ENCODE measurements around the gene RFX3.

The RFX3 gene

DNA sequence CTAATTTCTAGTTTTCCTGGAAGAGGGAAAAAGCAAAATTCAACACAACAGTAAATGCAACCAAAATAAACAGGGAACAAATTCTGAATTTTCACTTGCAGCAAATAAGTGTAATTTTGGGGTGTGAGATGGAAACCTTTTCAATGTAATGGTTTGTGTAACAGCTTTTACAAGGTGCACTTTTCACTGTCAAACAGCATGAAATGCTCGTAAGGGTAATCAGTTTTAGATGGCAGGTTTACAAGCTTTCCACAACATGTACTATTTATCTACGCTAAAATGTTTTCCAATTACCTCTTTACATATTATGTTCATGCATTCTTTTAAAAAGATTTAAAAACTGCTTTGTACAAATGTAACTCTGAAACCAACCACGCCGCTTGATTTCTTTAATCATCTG is 115.3 kb downstream of the RFX3 start:
- TF ChIP-seq, protein P1, sequence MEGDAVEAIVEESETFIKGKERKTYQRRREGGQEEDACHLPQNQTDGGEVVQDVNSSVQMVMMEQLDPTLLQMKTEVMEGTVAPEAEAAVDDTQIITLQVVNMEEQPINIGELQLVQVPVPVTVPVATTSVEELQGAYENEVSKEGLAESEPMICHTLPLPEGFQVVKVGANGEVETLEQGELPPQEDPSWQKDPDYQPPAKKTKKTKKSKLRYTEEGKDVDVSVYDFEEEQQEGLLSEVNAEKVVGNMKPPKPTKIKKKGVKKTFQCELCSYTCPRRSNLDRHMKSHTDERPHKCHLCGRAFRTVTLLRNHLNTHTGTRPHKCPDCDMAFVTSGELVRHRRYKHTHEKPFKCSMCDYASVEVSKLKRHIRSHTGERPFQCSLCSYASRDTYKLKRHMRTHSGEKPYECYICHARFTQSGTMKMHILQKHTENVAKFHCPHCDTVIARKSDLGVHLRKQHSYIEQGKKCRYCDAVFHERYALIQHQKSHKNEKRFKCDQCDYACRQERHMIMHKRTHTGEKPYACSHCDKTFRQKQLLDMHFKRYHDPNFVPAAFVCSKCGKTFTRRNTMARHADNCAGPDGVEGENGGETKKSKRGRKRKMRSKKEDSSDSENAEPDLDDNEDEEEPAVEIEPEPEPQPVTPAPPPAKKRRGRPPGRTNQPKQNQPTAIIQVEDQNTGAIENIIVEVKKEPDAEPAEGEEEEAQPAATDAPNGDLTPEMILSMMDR (IDR thresholded peaks at IDR 0.05; ENCODE audit: control insufficient read depth, insufficient read depth, low read depth, low read length, missing control alignments): no peak
- no peak overlapping the region for H3K4me3 ChIP-seq (ENCODE audit: control insufficient read depth, low read depth, low read length)
- DNase-seq (ENCODE audit: low read depth): no peak

GRCh38 chr9:3409453-3409852 is 116.3 kb downstream of the RFX3 start:
- DNase-seq (ENCODE audit: low read depth): no peak
- TF ChIP-seq, protein P1 (IDR thresholded peaks at IDR 0.05; ENCODE audit: control insufficient read depth, insufficient read depth, low read depth, low read length, missing control alignments): no peak
- no peak overlapping the region for H3K4me3 ChIP-seq (ENCODE audit: control insufficient read depth, low read depth, low read length)

- no peak for DNase-seq (ENCODE audit: low read depth)
- TF ChIP-seq, protein P1 (IDR thresholded peaks at IDR 0.05; ENCODE audit: control insufficient read depth, insufficient read depth, low read depth, low read length, missing control alignments): no peak
- H3K4me3 ChIP-seq (ENCODE audit: control insufficient read depth, low read depth, low read length): no peak overlapping the region
Observed at GRCh38 chr9:3403315-3403714, 122.5 kb downstream of the RFX3 start.

GRCh38 chr9:3401221-3401954 is 124.4 kb downstream of the RFX3 start:
- no peak for DNase-seq (ENCODE audit: low read depth)
- H3K4me3 ChIP-seq (ENCODE audit: control insufficient read depth, low read depth, low read length): no peak overlapping the region
- TF ChIP-seq, protein P1 (IDR thresholded peaks at IDR 0.05; ENCODE audit: control insufficient read depth, insufficient read depth, low read depth, low read length, missing control alignments): no peak

GRCh38 chr9:3398232-3398648 is 127.6 kb downstream of the RFX3 start:
- DNase-seq (ENCODE audit: low read depth): no peak
- H3K4me3 ChIP-seq (ENCODE audit: control insufficient read depth, low read depth, low read length): no peak overlapping the region
- TF ChIP-seq, protein P1 (IDR thresholded peaks at IDR 0.05; ENCODE audit: control insufficient read depth, insufficient read depth, low read depth, low read length, missing control alignments): no peak

DNA sequence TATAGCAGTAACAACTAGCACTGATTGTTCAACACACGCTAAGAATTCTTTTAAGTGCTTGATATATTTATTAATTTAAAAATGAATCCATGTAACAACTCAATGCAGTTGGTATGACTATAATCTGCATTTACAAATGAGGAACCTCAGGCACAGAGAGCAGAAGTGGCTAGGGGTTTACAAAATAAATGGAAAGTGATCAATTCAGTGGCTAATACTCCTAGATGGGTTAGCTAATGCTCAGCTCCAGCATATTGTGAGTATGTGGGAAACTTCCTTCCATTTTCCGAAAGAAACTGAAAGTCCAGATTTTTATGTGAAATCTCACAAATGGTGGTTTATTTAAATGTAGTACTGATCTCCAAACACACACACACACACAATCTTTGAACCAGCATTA is 128.0 kb downstream of the RFX3 start:
- no peak overlapping the region for H3K4me3 ChIP-seq (ENCODE audit: control insufficient read depth, low read depth, low read length)
- DNase-seq (ENCODE audit: low read depth): no peak
- TF ChIP-seq, protein P1 (IDR thresholded peaks at IDR 0.05; ENCODE audit: control insufficient read depth, insufficient read depth, low read depth, low read length, missing control alignments): no peak
